Endothelial cell of umbilical vein (primary cell): ENCODE data around the gene SMIM41. TPM values are rescaled to one million over a fixed set of nuclear protein-coding genes. Genes with fewer than 3 reads are reported as not detected.

ENCODE experiments used
- BruUV-seq: library from RNA; stranded (reverse); fragments of 400-500 nt; replicated peaks from 2 replicates; lab custom pipeline; 2021; lab: Mats Ljungman, UMichigan
- CTCF ChIA-PET: fragments of 300-600, 350-600 bp; sonication (Branson Sonifier 250); formaldehyde crosslinking; loops from one replicate; lab custom pipeline; 2021; ENCODE audit warnings: antibody characterized with exemption, inconsistent platforms; lab: Charles Lee
- POLR2A ChIA-PET: fragments of 300-600, 350-600 bp; sonication (Branson Sonifier 250); formaldehyde crosslinking; loops from one replicate; lab custom pipeline; 2021; ENCODE audit warnings: antibody characterized with exemption, inconsistent platforms; lab: Charles Lee
- DNase-seq: peaks from one replicate; pipeline ENCODE4 v3.0.0-alpha.2; 2011; ENCODE audit warnings: low read depth, low spot score
- FAIRE-seq: peaks from 2 replicates; lab custom pipeline; 2011; peaks lifted over from hg19 to GRCh38; lab: Jason Lieb, UNC
- H2AFZ ChIP-seq: 2 replicates; pipeline ENCODE4 v1.6.0; 2012; ENCODE audit warnings: low read depth, low read length, control low read depth, inconsistent platforms
- H3K27ac ChIP-seq: 2 replicates; pipeline ENCODE4 v1.5.1; 2011; ENCODE audit warnings: low read depth, mild to moderate bottlenecking, control low read depth, low read length, moderate library complexity; ENCODE audit not compliant: insufficient read depth
- H3K27me3 ChIP-seq, 2 experiments: 2 replicates each; pipeline versions ENCODE4 v1.6.0 to v1.6.1; 2011; ENCODE audit warnings: low read length in 2 of 2, mixed read lengths in 1 of 2; ENCODE audit not compliant: control insufficient read depth in 2 of 2, insufficient read depth in 2 of 2
- H3K36me3 ChIP-seq, 2 experiments: 2 replicates in 1 of 2; 3 replicates in 1 of 2; pipeline ENCODE4 v1.5.1; 2011; ENCODE audit warnings: low read length in 2 of 2, mild to moderate bottlenecking in 1 of 2, moderate library complexity in 1 of 2; ENCODE audit not compliant: control insufficient read depth in 2 of 2, insufficient read depth in 2 of 2; ENCODE audit errors: extremely low read depth in 1 of 2
- H3K4me1 ChIP-seq: 3 replicates; pipeline ENCODE4 v1.5.1; 2011; ENCODE audit warnings: mild to moderate bottlenecking, low read length; ENCODE audit not compliant: control insufficient read depth, insufficient read depth; ENCODE audit errors: extremely low read depth
- H3K4me2 ChIP-seq: 2 replicates; pipeline ENCODE4 v1.6.1; 2011; ENCODE audit warnings: low read length, control low read depth, mixed read lengths; ENCODE audit not compliant: insufficient read depth
- H3K4me3 ChIP-seq, 3 experiments: fragments of 200-600 bp in 1 of 3; sonication (generic), shearing (Covaris generic) in 1 of 3; replicated peaks in 1 of 3; 2 replicates each; pipeline ENCODE4 v1.5.1; 2011 to 2016; ENCODE audit warnings: control low read depth in 3 of 3, low read length in 3 of 3, mild to moderate bottlenecking in 2 of 3, inconsistent platforms in 1 of 3, low read depth in 1 of 3, moderate library complexity in 1 of 3; ENCODE audit not compliant: insufficient read depth in 1 of 3
- H3K79me2 ChIP-seq: 2 replicates; pipeline ENCODE4 v1.6.0; 2012; ENCODE audit warnings: low read length, inconsistent platforms; ENCODE audit not compliant: control insufficient read depth, insufficient read depth
- H3K9ac ChIP-seq: replicated peaks from 2 replicates; pipeline ENCODE3; 2011; ENCODE audit warnings: low read length, control low read depth; ENCODE audit not compliant: insufficient read depth; ENCODE audit errors: extremely low read depth
- H3K9me1 ChIP-seq: replicated peaks from 3 replicates; pipeline ENCODE4 v1.6.0; 2011; ENCODE audit warnings: mild to moderate bottlenecking, low read length; ENCODE audit not compliant: control insufficient read depth, insufficient read depth; ENCODE audit errors: extremely low read depth
- H3K9me3 ChIP-seq: replicated peaks from 2 replicates; pipeline ENCODE4 v1.5.1; 2012; ENCODE audit warnings: low read length, inconsistent platforms; ENCODE audit not compliant: control insufficient read depth, insufficient read depth
- H4K20me1 ChIP-seq: replicated peaks from 2 replicates; pipeline ENCODE3; 2011; ENCODE audit warnings: mild to moderate bottlenecking, low read length; ENCODE audit not compliant: control insufficient read depth, insufficient read depth; ENCODE audit errors: extremely low read depth
- EZH2 ChIP-seq: IDR thresholded peaks from 2 replicates; pipeline ENCODE4 v1.6.1; 2012; ENCODE audit warnings: borderline replicate concordance, low read depth, mild to moderate bottlenecking, moderate library complexity, low read length, inconsistent platforms; ENCODE audit not compliant: severe bottlenecking
- FOS ChIP-seq: IDR thresholded peaks from 2 replicates; pipeline ENCODE4 v1.6.1; 2011; ENCODE audit warnings: mild to moderate bottlenecking, low read length, moderate library complexity, borderline replicate concordance; ENCODE audit not compliant: insufficient read depth
- GATA2 ChIP-seq: IDR thresholded peaks from 2 replicates; pipeline ENCODE4 v1.7.0; 2011; ENCODE audit warnings: low read depth, mild to moderate bottlenecking, moderate library complexity, mixed read lengths, low read length; ENCODE audit not compliant: insufficient read length, insufficient read depth
- JUN ChIP-seq: IDR thresholded peaks from 2 replicates; pipeline ENCODE4 v1.6.1; 2011; ENCODE audit warnings: borderline replicate concordance, low read depth; ENCODE audit not compliant: insufficient read length, insufficient read depth
- MYC ChIP-seq: IDR thresholded peaks from one replicate; pipeline ENCODE4 v1.6.1; 2011; ENCODE audit warnings: mild to moderate bottlenecking, low read depth, low read length
- POLR2A ChIP-seq: IDR thresholded peaks from 2 replicates; pipeline ENCODE4 v1.6.1; 2012; ENCODE audit warnings: low read depth, mild to moderate bottlenecking, control low read depth, low read length
- POLR2AphosphoS5 ChIP-seq: IDR thresholded peaks from 2 replicates; pipeline ENCODE4 v1.6.1; 2012; ENCODE audit warnings: low read depth, mild to moderate bottlenecking, control low read depth, low read length, moderate library complexity; ENCODE audit not compliant: insufficient read depth
- dilution Hi-C: fragments of 300-500 bp; cut with MboI; formaldehyde crosslinking; loops from one replicate; pipeline ENCODE4 v1.15.0; 2019; ENCODE audit warnings: low sequenced_read_pairs; ENCODE audit not compliant: extremely low pct_ligation_motif_present
- intact Hi-C: fragments of 100-400 bp; cut with micrococcal nuclease; formaldehyde crosslinking; loops from one replicate; pipeline ENCODE4 v1.10.0; 2022
- polyA plus RNA-seq, 4 experiments: library from polyadenylated mRNA; depleted of rRNA in 3 of 4; stranded (reverse) in 3 of 4; unstranded in 1 of 4; fragments of >200 nt; gene quantifications; 2 replicates each; pipeline versions ENCODE4 v1.2.1 to v1.2.3, GENCODE V29; 2011 to 2012; ENCODE audit warnings: missing spikeins in 1 of 4
- total RNA-seq: library from RNA; stranded (reverse); gene quantifications from 2 replicates; pipeline ENCODE4 v1.2.3, GENCODE V29; 2021
- TF ChIP-seq, protein P1 (sequence below), 2 donors: IDR thresholded peaks; 1 replicate in 1 of 2; 2 replicates in 1 of 2; pipeline ENCODE4 v1.5.1; 2011; ENCODE audit warnings: low read length in 2 of 2, mild to moderate bottlenecking in 2 of 2, moderate library complexity in 2 of 2, control low read depth in 1 of 2, inconsistent platforms in 1 of 2, low read depth in 1 of 2; ENCODE audit not compliant: insufficient read depth in 1 of 2; ENCODE audit errors: extremely low read depth in 1 of 2
- TF ChIP-seq, protein P2 (sequence below): IDR thresholded peaks from 2 replicates; pipeline ENCODE4 v1.6.1; 2011; ENCODE audit not compliant: insufficient read depth, insufficient read length

Gene SMIM41
- total and polyA plus RNA-seq, 2 donors (not counting 3 experiments of a cell fraction or from before 2014, with no cell fraction given), result not detected

DNA sequence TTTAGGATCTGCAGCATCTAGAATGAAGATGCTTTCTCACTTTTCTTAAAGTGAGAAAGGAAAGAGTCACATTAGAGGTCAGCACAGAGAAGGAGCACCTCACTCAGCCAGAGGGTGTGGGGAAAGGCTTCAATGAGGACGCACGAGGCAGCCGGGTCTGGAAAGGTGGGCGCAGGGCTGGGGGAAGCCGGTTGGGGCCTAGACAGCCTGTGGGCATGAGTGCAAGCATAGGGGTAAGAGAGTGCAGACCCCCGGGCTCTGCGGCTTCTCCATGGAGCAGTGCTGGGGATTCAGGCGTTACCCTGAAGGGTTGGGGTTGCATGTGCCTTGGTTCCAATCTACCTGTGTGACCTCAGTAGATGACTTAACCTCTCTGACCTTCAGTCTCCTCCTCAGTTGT, 62.4 kb downstream of the SMIM41 start:
- BruUV-seq, result no TSS peak
- CTCF ChIA-PET, result no interaction called here
- Histone ChIP-seq H3K27ac (no peak overlapping the region), H3K4me3 (no peak overlapping the region), H2AFZ (no peak overlapping the region), H3K4me2 (no peak overlapping the region), H3K4me1 (peaks cover 7% of the 10 kb centered on the region), H3K27me3 (peaks cover 4% of the 10 kb centered on the region in 2 experiments), H3K79me2 (no peaks in the 10 kb centered on the region), H3K9ac (no peak overlapping the region), H3K36me3 (no peaks in the 10 kb centered on the region), H3K9me3 (no peaks in the 10 kb centered on the region), H4K20me1 (no peaks in the 10 kb centered on the region), H3K9me1 (no peaks in the 10 kb centered on the region)
- intact Hi-C loops, result no loop called here
- DNase-seq (no peak), FAIRE-seq (no peak)
- POLR2A ChIA-PET, result no interaction called here
- dilution Hi-C loops, result no loop called here
- TF ChIP-seq POLR2A (no peak), MYC (no peak), POLR2AphosphoS5 (no peak), FOS (no peak), GATA2 (no peak), JUN (no peak), EZH2 (no peak)
- TF ChIP-seq, protein P1, sequence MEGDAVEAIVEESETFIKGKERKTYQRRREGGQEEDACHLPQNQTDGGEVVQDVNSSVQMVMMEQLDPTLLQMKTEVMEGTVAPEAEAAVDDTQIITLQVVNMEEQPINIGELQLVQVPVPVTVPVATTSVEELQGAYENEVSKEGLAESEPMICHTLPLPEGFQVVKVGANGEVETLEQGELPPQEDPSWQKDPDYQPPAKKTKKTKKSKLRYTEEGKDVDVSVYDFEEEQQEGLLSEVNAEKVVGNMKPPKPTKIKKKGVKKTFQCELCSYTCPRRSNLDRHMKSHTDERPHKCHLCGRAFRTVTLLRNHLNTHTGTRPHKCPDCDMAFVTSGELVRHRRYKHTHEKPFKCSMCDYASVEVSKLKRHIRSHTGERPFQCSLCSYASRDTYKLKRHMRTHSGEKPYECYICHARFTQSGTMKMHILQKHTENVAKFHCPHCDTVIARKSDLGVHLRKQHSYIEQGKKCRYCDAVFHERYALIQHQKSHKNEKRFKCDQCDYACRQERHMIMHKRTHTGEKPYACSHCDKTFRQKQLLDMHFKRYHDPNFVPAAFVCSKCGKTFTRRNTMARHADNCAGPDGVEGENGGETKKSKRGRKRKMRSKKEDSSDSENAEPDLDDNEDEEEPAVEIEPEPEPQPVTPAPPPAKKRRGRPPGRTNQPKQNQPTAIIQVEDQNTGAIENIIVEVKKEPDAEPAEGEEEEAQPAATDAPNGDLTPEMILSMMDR (IDR thresholded peaks at IDR 0.05; ENCODE audit: extremely low read depth in 1 of 2, insufficient read depth in 1 of 2, low read depth in 1 of 2, low read length in 2 of 2), result no peak
- TF ChIP-seq, protein P2, sequence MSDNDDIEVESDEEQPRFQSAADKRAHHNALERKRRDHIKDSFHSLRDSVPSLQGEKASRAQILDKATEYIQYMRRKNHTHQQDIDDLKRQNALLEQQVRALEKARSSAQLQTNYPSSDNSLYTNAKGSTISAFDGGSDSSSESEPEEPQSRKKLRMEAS, result no peak
